NCI-H748 treated with DMSO at 0.1 percent for 48 hours (cell line): ENCODE results near the gene CREB3L1.
"Not testable (repeated sequence)": the region's sequence is repeated elsewhere in the genome, so short reads cannot be mapped to it uniquely, and the experiment has no call there.

Experiments used
- DNase-seq: peaks from one replicate; lab custom pipeline; 2025; lab: John Stamatoyannopoulos, UW

Gene CREB3L1

DNA sequence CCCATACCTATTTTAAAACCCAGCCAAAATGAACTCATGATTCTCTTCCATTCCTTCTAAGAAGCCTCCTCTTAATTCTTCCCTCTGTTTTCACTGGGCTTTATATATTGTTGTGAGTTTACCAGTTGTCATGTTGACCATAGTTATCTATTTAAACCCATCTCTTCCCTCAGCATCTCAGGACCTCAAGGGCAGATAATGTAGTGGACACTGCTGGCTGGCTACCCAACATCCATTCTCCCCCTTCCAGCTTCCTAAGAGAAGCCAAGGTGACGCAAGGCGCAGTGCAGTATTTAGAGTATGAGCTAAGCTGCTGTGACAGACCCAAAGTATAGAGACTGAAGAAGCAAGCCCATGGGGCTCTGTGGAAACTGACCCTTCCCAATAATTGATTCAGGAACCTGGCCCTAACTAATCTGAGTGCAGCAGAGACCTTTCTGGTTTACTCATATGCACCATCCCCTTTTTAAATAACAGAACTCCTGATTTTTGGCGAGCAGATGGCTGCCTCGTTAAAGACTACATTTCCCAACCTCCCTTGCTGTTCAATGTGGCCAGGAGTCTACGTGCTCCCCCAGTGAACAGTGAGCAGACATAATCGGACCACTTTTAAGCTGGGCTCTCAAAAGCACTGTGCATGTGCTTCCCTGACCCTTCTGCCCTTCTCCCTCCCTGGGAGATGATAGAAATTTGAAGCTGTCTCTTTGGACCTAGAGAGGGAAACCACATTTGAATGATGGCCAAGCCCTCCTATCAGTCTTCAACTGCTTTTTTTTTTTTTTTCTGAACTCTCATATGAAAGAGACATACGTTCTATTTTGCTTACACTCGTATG is 28.1 kb upstream of the CREB3L1 start:
- no peak for DNase-seq

DNA sequence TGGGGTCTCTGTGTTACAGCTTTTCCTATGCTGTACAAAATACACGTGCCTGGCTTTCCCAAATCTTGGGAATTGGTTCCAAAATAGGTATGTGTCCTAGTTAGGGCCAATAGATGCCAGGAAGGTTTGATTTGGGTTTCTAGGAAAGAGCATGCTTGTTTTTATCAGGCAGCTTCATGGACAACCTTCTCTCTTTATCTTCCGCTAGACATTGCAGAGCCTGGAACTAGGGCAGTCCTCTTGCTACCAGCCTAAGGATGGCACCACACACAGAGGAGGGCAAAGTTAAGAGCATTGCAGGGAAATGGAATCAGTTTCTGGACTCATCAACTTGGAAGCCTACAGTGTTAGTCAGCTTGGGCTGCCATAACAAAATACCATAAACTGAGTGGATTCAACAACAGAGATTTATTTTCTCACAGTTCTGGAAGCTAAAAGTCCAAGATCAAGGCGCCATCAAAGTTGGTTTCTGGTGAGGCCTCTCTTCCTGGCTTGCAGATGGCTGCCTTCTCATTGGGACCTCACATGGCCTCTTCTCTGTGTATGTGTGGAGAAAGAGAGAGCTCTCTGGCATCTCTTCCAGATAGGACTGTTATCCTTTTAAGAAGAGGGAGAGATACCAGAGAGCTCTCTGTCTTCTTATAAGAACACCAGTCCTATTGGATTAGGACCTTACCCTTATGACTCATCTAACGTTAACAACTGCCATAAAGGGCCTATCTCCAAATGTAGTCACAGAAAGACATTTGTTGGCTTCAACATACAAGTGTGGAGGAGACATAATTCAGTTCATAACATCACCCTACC is 27.3 kb upstream of the CREB3L1 start:
- DNase-seq, result no peak

DNA sequence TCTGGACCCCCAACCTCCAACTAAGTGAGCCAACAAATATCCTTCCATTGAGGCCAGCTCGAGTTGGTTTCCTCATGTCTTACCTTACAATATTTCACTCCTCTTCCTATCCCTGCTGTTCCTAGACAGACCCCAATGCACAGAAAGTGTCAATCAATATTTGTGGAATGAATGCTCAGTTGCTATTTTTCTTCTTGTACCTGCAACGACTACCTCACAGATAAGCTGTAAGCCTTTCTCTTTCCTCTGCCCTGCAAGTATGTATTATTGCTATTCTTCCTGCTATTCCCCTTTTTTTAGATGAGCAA is 26.8 kb upstream of the CREB3L1 start:
- no peak for DNase-seq

DNA sequence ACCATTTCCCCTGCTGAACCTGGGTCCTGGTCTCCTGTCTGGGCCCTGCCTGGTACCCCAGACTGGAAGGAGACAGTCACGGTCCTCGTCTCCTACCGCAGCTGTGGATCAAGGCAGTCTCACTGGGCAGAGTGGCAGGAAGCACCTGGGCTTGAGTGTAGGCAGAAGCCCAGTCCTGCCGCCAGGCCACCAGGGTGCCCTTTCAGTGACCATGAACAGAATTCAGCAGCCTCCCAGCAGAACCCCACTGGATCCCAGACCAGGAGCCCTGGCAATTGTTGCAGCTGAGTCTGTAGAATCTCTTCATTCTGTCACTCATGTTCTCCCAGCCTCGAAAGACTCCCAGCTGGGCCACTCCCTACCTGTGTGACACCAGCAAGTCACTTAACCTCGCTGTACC is 25.5 kb upstream of the CREB3L1 start:
- DNase-seq, result no peak

DNA sequence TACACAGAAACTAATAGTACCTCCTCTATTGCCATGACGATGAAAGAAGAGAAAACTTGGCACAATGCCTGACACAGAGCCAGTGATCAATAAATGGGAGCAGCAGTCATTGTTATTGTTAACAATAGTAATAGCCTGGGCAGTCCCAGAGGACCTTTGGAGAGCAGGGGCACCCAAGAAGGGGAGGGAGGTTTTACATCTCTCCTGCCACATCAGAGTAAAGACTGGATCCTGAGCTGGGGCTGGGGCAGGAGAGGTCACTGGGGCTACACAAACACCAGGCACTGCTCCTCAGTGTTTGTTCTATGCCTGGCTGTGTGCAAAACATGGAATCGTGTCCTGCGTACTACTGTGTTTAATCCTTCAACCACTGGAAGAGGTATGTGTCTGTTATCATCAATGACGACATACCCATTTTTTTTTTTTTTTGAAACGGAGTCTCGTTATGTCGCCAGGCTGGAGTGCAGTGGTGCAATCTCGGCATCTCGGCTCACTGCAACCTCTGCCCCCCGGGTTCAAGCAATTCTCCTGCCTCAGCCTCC is 25.0 kb upstream of the CREB3L1 start:
- DNase-seq, result peak; percentile 83

DNA sequence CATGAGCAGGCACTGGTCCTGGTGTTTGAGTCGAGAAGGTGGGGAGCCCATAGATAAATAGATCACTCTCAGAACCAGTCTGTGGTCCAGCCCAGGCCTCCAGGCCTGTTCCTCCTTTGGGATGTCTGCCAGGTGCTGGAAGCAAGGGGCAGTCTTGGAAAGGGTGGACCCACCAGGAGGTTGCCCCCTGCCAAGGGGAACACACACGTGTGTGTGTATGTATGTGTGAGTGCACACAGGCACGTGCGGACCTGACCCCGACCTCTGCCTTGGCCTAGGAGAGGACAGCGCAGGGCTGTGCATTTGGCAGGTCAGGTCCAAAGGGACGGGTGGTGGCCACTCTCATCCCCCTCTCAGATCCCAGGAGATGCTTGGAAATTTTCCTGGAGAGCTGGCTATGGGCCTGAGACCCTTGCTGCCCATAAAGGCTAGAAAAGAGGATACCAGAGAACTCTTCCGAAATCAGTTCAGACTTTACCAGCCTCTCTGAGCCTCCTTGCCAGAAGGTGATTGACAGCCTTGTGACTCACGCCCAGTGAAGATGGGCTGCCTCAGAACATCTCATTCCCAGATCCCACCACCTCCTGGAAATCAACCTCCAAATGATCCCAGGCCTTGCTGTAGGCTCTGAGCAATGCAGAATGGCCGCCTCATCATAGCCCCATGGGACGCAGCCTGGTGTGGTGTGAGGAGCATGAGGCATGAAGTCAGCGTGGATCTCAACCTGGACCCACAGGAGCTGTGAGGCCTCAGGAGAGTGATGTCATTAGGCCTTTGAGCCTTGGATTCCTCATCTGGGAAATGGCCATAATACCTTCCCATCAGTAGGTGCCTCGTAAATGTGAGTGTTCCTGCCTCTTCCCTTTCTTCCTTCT is 24.0 kb upstream of the CREB3L1 start:
- DNase-seq, result no peak

DNA sequence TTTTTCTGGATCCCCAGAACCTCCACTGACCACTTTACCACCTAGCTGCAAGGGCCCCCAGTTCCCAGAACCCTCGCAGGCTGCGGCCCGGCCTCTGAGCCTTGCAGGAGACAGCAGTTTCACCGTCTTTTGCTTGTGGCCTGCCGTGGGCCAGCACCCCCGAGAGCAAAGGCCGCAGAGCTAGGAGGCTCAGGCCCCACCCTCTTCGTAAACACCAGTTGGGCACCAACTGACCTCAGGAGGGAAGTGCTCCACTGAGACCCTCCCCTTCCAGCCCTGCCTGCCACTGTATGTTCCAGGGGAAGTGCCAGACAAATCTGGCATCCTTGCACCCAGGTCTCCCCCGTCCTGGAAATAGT is 23.4 kb upstream of the CREB3L1 start:
- no peak for DNase-seq

DNA sequence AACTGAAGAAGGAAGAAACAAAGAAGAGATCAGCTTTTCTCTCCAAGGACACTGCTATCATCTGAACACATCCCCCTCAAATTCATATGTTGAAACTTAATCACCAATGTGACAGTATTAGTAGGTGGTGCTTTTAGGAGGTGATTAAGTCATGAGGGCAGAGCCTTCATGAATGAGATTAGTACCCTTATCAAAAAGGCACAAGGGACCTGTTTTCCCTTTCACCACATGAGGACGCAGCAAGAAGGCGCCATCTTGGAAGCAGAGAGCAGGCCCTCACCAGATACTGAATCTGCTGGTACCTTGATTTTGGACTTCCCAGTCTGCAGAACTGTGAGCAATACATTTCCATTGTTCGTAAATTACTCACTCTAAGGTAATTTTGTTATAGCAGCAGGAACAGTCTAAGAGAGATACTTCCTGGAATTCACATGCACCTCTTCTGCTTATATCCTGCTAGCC is 20.9 kb upstream of the CREB3L1 start:
- no peak for DNase-seq

DNA sequence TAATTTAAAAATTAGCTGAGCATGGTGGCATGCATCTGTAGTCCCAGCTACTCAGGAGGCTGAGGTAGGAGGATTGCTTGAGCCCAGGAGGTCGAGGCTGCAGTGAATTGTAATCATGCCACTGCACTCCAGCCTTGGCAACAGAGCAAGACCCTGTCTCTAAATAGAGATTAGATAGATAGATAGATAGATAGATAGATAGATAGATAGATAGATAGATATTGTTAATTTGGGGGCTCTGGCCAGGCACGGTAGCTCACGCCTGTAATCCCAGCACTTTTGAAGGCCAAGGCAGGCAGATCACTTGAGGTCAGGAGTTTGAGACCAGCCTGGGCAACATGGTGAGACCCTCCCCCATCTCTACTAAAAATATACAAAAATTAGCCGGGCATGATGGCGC is 18.1 kb upstream of the CREB3L1 start:
- not testable (repeated sequence) for DNase-seq

DNA sequence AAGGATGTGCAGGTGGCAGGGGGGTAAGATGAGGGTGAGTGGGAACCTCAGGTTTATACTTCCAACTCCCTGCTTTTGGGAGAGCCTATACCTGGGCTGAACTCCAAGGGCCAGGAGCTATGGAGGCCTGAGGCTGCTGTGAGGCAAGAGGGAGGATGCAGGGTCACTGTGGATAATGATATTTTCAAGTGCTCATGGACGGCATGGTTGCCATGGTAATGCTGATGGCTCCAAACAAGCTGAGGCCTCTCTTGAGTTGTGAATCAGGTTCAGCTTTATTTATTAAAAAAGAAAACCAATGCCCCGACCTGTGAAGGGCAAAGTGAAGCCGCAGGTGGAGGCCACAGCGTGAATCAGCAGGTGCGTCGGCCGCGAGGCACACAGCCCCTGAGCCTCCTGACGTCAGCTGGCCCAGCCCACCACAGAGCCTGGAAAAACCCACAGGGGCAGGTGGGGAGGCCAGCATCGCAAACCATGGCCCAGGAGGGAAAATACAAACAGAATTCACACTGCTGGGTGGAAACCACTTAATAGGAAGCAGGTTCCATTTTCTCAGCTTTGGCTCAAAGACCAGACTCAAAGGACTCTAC is 17.4 kb upstream of the CREB3L1 start:
- DNase-seq, result peak; percentile 63

DNA sequence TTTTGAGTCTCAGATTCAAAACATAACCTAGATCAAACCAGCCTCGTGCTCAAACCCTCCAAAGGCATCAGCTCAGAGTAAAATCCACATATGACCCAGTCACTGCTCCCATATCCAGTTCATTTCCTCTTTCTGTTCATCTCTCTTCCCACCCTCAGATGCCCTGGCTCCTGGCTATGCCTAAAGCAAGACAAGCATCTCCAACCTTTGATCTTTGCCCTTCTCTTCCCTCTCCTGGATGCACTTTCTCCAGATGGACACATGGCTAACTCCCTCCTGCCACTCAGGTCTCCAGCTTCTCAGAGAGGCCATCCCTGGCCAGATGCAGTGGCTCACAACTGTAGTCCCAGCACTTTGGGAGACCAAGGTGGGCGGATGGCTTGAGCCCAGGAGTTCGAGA is 14.3 kb upstream of the CREB3L1 start:
- DNase-seq, result no peak

DNA sequence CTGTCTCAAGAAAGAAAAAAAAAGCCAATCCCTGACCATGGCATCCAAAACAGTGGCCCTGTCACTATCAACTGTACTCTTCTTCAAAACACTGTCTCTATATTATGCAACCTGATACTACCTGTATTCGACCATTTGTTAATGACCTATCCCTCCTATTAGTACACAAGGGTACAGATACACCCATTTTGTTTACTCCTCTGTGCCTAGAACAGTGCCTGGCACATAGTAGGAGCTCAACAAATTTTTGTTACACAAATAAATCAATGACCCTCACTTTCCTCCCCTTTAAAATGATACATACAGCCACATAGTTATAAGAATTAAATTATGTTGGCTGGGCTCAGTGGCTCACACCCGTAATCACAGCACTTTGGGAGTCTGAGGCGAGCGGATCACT is 13.4 kb upstream of the CREB3L1 start:
- no peak for DNase-seq

DNA sequence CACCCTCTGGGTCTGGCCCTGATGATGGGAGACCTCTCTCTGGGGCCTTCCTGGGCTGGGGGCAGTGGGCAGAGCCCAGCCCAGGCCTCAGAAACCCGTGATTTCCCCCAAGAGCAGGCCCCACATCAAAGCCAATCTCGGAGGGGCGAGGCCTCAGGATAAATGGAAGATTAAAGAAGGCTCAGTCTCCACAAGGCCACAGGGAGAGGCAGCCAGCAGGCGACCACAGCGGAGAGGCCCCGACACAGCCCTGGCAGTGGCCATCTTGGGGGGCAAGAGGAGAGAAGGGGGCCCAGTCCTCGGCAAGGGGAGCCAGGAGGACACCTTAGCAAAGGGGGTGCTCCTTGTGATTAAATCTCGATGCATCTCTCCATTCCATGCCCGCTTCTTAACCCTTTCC is 12.5 kb upstream of the CREB3L1 start:
- DNase-seq, result no peak

DNA sequence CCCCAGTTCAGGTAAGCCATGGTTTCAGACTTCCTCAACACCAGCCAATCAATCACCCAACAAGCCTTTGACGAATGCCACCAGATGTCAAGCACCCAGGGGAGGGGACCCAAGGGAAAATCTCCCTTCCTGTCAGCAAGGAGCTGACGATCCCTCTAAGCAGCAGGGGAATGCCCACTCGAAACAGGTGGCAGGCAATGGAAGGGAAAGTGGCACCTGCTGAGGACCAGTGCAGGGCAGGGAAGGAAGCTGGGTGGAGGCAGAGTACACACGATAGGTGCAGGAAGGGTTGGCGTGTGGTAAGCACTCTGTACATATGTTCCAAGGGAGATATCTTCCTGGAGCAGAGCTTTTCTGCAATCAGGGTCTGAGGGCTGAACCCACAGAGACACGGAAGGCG is 11.7 kb upstream of the CREB3L1 start:
- DNase-seq, result no peak

DNA sequence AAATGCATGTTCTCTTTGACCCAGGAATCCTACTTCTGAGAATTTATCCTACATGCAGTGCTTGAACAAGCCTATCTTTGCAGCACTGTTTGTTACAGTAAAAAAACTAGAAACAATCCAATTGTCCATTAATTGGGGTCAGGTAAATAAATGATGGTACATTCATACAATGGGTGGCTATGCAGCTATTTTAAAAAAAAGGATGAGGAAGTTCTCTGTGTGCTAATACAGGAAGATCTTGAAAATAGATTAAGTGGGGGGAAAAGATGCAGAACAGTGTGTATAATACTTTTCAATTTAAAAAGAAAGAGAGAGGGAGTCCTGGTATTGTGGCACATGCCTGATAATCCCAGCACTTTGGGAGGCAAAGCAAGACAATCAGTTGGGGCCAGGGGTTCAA is 9.5 kb upstream of the CREB3L1 start:
- no peak for DNase-seq

DNA sequence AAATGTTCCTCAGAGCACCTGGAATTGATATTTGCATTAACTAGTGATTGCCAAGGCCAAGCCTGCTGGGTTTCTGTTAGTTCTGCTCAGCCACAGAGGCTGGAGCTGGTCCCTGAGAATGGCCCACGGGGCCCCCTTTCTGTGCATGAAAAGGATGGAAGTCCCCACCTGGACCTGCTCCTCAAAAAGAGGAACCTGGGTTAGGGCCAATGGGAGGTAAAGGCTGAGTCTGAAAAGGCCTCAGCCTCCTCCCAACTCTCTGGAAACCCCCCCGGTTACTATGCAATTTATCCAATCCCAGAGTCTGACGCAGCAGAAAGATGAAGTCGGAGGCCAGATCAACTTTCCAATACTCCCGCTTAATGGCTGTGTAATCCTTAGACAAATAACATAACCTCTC is 6.8 kb upstream of the CREB3L1 start:
- no peak for DNase-seq

DNA sequence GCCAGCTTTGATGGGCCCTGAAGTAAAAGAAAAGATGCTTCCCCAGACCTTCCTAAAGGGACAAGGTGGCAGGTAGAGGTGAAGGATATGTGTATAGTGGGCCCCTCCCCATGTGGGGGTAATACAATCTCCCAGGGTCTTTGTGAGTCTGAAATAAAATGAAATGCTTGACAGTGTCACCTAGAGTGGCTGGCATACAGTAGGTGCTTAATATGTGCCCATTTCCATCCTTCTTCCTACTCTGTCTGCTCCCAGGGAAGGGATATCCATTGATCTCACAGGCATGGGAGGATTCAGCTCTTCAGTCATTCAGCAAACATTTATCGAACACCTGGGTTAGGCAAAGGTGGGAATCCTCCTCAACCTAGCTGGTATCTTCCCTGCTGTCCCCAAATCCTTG is 6.1 kb upstream of the CREB3L1 start:
- DNase-seq, result no peak

DNA sequence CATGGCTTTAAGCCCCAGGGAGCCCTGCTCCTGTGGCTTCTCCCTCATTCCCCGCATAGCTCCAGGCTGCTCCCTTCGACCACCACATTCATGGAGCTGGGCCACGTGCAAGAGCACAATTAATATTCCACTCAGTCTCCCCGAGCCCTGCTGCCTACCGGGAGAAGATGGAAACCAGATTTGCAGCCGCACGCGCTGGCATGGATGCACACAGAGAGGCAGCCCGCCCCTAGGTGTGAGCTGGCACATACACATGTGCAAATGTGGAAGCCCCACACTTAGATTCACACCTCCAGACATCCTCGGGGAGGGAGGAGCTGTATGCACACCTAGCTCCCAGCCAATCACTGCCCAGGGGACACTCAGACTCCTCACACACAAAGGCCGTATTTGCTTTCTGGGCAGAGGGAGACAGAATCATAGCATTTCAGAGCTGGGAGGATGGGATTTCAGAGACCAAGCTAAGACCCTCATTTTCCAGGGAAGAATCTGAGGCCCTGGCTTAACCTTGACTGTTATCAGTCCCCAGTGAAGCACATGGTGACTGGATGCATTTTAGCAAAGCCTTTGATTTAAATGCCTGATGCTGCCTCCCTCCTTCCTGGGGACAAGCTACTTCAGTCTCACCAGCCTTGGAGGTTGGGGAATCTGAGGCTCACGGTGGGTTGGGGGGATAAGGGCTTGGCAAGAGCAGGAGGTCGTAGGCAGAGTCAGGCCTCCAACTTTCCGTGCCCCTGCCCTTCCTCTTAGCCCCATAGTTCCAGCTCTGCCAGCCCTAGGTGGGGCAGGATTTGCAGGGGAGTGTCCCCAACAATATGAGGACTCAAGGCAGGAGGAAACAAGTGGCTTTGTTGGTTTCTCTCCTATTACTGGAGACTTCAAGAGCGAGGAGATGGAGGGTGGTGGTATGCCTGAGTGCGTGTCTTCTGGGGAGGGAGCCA is 5.3 kb upstream of the CREB3L1 start:
- DNase-seq, result no peak

DNA sequence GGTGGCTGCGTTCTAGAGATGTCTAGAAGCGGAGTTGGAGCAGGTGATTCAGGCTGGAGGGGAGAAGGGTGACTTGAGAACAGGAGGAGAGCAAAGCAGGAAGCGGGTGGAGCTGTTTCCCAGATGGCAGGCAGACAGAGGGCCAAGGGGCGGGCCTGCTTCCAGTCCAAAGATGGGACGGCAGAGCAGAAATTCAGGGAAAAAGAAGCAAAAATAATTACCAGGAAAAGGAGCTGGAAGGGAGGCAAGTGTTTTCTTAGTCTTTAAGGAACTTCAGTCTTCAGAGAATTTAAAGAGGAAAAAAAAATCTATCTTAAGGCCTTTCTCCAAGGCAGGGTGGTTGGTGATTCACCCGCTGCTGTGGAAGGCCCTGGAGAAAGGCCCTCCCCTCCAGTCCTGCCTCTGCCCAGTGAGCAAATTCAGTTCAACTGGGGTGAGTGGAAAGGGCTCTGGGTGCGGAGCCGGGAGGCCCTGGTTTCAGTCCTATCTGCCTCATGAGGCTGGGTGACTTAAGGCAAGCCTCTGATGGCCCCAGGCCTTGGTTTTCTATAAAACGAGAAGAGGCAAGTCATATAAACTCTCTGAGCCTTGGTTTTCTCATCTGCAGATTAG is 4.5 kb upstream of the CREB3L1 start:
- no peak for DNase-seq

DNA sequence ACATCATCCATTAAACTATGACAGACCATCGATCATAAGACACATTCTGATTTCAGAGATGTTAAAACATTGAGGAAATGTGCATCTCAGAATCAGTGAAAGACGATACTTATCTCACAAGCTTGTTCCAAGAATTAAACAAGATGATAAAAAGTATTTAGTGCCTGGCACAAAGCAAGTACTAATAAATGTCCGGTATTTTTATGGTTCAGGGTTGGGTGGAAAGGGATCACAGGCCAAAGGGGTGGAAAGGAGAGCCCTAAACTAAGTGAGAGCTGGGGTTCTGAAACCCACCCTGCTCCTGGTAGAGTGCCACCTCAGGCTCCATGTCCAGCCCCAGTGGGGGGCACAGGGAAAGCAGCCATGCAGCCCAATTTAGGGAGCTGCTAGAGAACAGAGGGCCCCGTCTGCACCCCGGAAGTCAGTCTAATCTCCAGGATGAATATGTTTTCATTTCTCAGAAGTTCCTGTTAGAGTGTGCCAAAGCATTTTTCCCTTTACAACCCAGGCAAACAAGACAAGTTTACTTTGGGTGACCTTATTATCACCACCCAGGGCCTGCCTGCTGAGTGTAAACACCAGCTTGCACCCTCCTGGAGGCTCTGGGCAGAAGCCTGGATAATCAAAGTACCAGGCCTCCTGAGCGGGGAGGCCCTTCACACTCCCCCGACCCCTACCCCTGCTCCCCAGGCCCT is 3.8 kb upstream of the CREB3L1 start:
- DNase-seq, result no peak
